Measurements from ENCODE around the gene ACSM2A.
"Not testable (repeated sequence)": the region's sequence is repeated elsewhere in the genome, so short reads cannot be mapped to it uniquely, and the experiment has no call there.

GRCh38 chr16:20477188-20477744 is 25.9 kb downstream of the ACSM2A start:
- not testable (repeated sequence) for TF ChIP-seq RAD21 (IDR thresholded peaks at IDR 0.05; ENCODE audit: low read length); MXI1 (IDR thresholded peaks at IDR 0.05; ENCODE audit: borderline replicate concordance, low read depth, low read length); RCOR1 (IDR thresholded peaks at IDR 0.05; ENCODE audit: insufficient replicate concordance, low read length)
- TF ChIP-seq, protein P1, sequence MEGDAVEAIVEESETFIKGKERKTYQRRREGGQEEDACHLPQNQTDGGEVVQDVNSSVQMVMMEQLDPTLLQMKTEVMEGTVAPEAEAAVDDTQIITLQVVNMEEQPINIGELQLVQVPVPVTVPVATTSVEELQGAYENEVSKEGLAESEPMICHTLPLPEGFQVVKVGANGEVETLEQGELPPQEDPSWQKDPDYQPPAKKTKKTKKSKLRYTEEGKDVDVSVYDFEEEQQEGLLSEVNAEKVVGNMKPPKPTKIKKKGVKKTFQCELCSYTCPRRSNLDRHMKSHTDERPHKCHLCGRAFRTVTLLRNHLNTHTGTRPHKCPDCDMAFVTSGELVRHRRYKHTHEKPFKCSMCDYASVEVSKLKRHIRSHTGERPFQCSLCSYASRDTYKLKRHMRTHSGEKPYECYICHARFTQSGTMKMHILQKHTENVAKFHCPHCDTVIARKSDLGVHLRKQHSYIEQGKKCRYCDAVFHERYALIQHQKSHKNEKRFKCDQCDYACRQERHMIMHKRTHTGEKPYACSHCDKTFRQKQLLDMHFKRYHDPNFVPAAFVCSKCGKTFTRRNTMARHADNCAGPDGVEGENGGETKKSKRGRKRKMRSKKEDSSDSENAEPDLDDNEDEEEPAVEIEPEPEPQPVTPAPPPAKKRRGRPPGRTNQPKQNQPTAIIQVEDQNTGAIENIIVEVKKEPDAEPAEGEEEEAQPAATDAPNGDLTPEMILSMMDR (conservative IDR thresholded peaks at IDR 0.05; ENCODE audit: low read depth, low read length), result not testable (repeated sequence)
